Measurements from ENCODE around the gene SPNS3. TPM values are rescaled to one million over a fixed set of nuclear protein-coding genes. Genes with fewer than 3 reads are reported as not detected.

The SPNS3 gene
- total and polyA plus RNA-seq, 2 of the 8 experiments (the other 6 are each of a cell fraction or from before 2014, with no cell fraction given) = not detected

DNA sequence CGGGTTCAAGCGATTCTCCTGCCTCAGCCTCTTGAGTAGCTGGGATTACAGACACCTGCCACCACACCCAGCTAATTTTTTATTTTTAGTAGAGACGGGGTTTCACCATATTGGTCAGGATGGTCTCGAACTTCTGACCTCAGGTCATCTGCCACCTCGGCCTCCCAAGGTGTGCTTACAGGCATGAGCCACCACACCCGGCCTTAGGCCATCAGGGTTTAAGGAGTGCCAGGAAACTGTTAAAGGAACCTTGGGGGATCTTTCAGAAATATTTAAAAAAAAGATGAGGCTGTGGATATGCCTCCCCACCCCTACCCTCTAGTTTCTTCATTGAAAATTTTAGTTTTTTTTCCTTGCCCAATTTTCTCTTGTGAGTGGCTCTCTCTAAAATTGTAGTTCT, 35.9 kb upstream of the SPNS3 start (continued):
- no peak for TF ChIP-seq CTBP2 (IDR thresholded peaks at IDR 0.05; ENCODE audit: borderline replicate concordance, insufficient read depth, insufficient read length, low read length)
- TF ChIP-seq TAF7 (optimal IDR thresholded peaks at IDR 0.05; ENCODE audit: borderline replicate concordance, low read depth, low read length) = no peak
- no peak for TF ChIP-seq GABPA (IDR thresholded peaks at IDR 0.05; ENCODE audit: borderline replicate concordance, insufficient read depth, low read length)
- no peak for TF ChIP-seq SP2 (IDR thresholded peaks at IDR 0.05; ENCODE audit: low read length)
